ENCODE results near the gene GNA14. TPM values are rescaled to one million over a fixed set of nuclear protein-coding genes. Genes with fewer than 3 reads are reported as not detected.
"Not testable (repeated sequence)": the region's sequence is repeated elsewhere in the genome, so short reads cannot be mapped to it uniquely, and the experiment has no call there.

GNA14 gene
- polyA plus RNA-seq, 1 donor from 2014 or later: not detected

DNA sequence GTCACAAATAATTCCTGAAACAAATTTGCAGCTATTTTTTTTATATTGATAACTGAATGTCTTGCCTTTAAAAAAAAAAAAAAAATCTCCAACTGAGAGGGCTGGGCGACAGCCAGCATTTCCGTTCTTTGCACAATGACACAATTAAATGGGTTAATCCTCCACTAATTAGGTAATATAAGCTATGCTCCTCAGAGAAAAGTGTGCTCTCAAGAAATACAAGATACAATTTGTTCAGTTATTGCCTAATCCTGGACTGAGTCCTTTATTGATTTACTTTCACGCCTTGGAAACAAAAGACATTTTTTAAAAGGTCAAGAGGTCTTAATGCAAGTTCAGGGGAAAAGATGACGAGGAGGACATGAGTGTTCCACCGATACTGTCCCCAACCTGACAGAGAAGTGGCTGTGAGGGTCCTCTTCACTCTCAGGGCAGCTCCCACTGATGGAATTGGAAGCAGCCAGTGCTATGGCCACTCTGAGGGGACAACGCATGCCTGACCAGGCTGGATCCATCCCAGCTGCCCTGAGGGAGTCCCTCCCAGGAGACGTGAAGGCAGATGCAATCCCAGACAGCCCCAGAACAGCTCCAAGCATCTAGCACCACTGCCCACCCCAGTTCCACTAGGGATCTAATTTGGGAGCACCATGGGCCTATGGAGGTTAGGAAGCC, 220.7 kb downstream of the GNA14 start:
- Mint-ChIP-seq H3K36me3 (no peaks in the 10 kb centered on the region), H3K27ac (no peak overlapping the region), H3K4me3 (no peak overlapping the region), H3K27me3 (no peaks in the 10 kb centered on the region), H3K9me3 (peaks cover 0 to 4% (median 2%) of the 10 kb centered on the region in 3 donors), H3K4me1 (no peaks in the 10 kb centered on the region)

DNA sequence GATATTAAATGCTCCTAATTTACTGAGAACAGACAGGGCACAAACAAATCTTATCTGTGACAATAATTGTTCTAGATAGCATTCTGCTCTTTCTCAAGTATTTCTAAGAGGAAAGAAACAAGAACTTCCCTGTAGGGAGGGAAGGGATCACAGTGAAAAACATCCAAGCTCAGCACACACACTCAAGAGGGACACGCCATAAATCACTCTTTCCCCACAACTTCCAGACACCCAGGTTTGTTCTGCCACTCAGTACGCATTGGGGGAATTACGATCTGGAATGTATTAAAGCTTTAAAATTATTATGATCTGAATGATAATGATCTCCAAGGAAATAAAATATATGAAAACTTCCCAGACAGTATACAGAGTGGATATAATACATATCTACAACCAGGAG, 221.4 kb downstream of the GNA14 start:
- no peak overlapping the region for H3K4me3 Mint-ChIP-seq
- no peak overlapping the region for H3K27ac Mint-ChIP-seq
- no peaks in the 10 kb centered on the region for H3K27me3 Mint-ChIP-seq
- no peaks in the 10 kb centered on the region for H3K36me3 Mint-ChIP-seq
- no peaks in the 10 kb centered on the region for H3K4me1 Mint-ChIP-seq
- H3K9me3 Mint-ChIP-seq: peaks cover 0 to 4% (median 2%) of the 10 kb centered on the region in 3 donors

GRCh38 chr9:77424993-77425392, 223.1 kb downstream of the GNA14 start:
- peaks cover 0 to 4% (median 2%) of the 10 kb centered on the region in 3 donors for H3K9me3 Mint-ChIP-seq
- H3K4me1 Mint-ChIP-seq: no peaks in the 10 kb centered on the region
- H3K4me3 Mint-ChIP-seq: no peak overlapping the region
- H3K27ac Mint-ChIP-seq: no peak overlapping the region
- no peaks in the 10 kb centered on the region for H3K27me3 Mint-ChIP-seq
- no peaks in the 10 kb centered on the region for H3K36me3 Mint-ChIP-seq

- H3K27ac Mint-ChIP-seq: no peak overlapping the region
- no peaks in the 10 kb centered on the region for H3K27me3 Mint-ChIP-seq
- H3K36me3 Mint-ChIP-seq: no peaks in the 10 kb centered on the region
- no peaks in the 10 kb centered on the region for H3K4me1 Mint-ChIP-seq
- no peak overlapping the region for H3K4me3 Mint-ChIP-seq
- H3K9me3 Mint-ChIP-seq: peaks cover 0 to 4% (median 2%) of the 10 kb centered on the region in 3 donors
Observed at GRCh38 chr9:77423841-77424240, 224.3 kb downstream of the GNA14 start.

GRCh38 chr9:77422969-77423368, 225.2 kb downstream of the GNA14 start:
- H3K36me3 Mint-ChIP-seq: no peaks in the 10 kb centered on the region
- H3K27ac Mint-ChIP-seq: no peak overlapping the region
- no peaks in the 10 kb centered on the region for H3K4me1 Mint-ChIP-seq
- peaks cover 0 to 4% (median 2%) of the 10 kb centered on the region in 3 donors for H3K9me3 Mint-ChIP-seq
- H3K4me3 Mint-ChIP-seq: no peak overlapping the region
- H3K27me3 Mint-ChIP-seq: no peaks in the 10 kb centered on the region

DNA sequence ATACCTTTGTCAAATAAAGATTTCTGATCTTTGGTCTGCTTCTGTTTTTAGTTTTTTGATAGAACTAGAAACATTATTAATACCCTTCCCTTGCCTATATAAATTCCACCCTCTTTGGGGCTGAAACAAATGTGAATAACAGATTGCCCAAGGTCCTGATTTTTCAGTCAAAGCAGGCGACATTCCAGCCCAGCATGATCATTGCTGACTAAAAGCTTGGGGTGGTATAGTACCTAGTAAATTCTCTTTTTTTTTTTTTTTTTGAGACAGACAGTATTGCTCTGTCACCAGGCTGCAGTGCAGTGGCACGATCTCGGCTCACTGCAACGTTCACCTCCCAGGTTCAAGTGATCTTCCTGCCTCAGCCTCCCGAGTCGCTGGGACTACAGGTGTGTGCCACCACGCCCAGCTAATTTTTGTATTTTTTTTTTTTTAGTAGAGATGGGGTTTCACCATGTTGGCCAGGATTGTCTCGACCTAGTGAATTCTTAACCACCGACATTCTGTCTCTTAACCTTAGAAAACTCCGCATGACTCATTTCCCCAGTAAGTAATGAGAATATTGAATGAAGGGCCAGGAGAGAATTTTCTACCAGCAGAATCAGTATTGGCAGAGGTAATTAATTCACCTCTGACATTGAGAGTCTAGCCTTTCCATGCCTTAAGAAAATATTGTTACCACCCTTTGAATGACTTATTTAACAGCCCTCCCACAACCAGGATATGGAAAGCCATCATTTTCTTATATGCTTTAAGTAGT, 226.4 kb downstream of the GNA14 start:
- Mint-ChIP-seq H3K27ac (no peak overlapping the region), H3K9me3 (peaks cover 0 to 4% (median 2%) of the 10 kb centered on the region in 3 donors), H3K36me3 (no peaks in the 10 kb centered on the region), H3K27me3 (no peaks in the 10 kb centered on the region), H3K4me3 (no peak overlapping the region), H3K4me1 (no peaks in the 10 kb centered on the region)

DNA sequence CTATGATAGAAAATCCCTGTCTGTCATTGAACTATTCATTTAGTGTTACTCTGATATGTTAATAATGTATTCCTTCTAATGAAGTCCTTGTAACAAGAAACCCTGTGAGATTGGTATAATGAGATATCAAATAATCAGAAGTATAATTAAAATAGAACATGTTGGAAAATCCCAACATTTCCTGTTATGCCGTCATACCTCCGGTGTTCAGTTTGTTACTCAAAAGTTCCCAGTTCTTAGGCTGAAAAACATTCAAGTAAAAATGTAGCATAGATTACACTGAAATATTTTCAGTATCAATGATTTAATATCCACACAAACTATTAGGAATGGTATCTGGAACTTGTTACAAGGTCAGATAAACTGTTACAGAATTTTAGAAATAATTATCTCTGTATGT, 227.5 kb downstream of the GNA14 start:
- Mint-ChIP-seq H3K27me3 (no peaks in the 10 kb centered on the region), H3K36me3 (no peaks in the 10 kb centered on the region), H3K4me3 (no peak overlapping the region), H3K27ac (no peak overlapping the region), H3K9me3 (peaks cover 0 to 4% (median 2%) of the 10 kb centered on the region in 3 donors), H3K4me1 (no peaks in the 10 kb centered on the region)

- Mint-ChIP-seq H3K36me3 (no peaks in the 10 kb centered on the region), H3K4me3 (no peak overlapping the region), H3K4me1 (no peaks in the 10 kb centered on the region), H3K9me3 (peaks cover 0 to 3% (median 0%) of the 10 kb centered on the region in 3 donors), H3K27ac (no peak overlapping the region), H3K27me3 (no peaks in the 10 kb centered on the region)
Observed at GRCh38 chr9:77418226-77418625, 229.9 kb downstream of the GNA14 start.

- no peaks in the 10 kb centered on the region for H3K27me3 Mint-ChIP-seq
- no peaks in the 10 kb centered on the region for H3K4me1 Mint-ChIP-seq
- H3K9me3 Mint-ChIP-seq: peaks cover 0 to 3% (median 0%) of the 10 kb centered on the region in 3 donors
- H3K4me3 Mint-ChIP-seq: no peak overlapping the region
- no peaks in the 10 kb centered on the region for H3K36me3 Mint-ChIP-seq
- no peak overlapping the region for H3K27ac Mint-ChIP-seq
Observed at GRCh38 chr9:77417566-77417965, 230.6 kb downstream of the GNA14 start.

GRCh38 chr9:77408521-77408920, 239.6 kb downstream of the GNA14 start:
- H3K36me3 Mint-ChIP-seq: peaks cover 25% of the 10 kb centered on the region
- not testable (repeated sequence) for H3K27me3 Mint-ChIP-seq, H3K4me3 Mint-ChIP-seq, H3K9me3 Mint-ChIP-seq, H3K27ac Mint-ChIP-seq, H3K4me1 Mint-ChIP-seq

DNA sequence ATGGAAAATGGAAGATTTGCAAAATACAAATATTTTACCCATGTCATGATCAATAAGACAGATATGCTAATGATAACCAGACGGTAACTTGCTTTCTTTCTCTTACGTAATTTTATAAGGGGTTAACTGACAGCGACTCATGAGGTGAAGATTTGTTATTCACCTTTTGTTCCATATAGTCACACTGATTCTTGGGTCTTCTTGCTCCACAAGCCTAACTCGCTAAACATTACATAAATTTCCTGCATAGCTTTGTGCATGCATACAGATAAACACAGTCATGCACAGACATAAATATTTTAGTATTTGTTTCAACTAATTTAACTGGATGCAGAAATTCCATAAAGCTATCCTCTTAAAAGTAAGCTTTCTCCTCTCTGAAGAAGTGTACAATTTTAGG, 244.9 kb downstream of the GNA14 start:
- H3K4me1 Mint-ChIP-seq: no peaks in the 10 kb centered on the region
- no peak overlapping the region for H3K27ac Mint-ChIP-seq
- peaks cover 25% of the 10 kb centered on the region for H3K36me3 Mint-ChIP-seq
- H3K4me3 Mint-ChIP-seq: no peak overlapping the region
- no peaks in the 10 kb centered on the region for H3K27me3 Mint-ChIP-seq
- peaks cover 0 to 3% (median 0%) of the 10 kb centered on the region in 3 donors for H3K9me3 Mint-ChIP-seq

DNA sequence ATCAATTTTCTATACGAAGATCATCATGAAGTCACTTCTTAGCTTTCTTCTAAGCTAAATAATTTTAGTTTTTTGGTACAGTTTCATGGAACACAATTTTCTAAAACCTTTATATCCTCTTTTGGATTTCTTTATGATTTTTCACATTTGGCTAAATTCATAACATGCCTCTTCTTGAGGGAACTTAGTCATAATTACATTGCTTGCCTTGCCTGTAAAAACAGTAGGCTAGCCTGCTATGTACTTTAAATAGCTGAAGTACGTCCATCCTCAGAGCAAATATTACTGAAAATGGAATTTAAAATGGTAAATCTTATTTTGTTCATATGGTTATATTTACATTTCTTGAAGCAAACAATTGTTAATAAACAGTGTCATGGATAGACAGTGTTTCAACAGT, 245.8 kb downstream of the GNA14 start:
- H3K27ac Mint-ChIP-seq: no peak overlapping the region
- peaks cover 0 to 3% (median 0%) of the 10 kb centered on the region in 3 donors for H3K9me3 Mint-ChIP-seq
- H3K36me3 Mint-ChIP-seq: peaks cover 22% of the 10 kb centered on the region
- no peaks in the 10 kb centered on the region for H3K27me3 Mint-ChIP-seq
- H3K4me3 Mint-ChIP-seq: no peak overlapping the region
- no peaks in the 10 kb centered on the region for H3K4me1 Mint-ChIP-seq

DNA sequence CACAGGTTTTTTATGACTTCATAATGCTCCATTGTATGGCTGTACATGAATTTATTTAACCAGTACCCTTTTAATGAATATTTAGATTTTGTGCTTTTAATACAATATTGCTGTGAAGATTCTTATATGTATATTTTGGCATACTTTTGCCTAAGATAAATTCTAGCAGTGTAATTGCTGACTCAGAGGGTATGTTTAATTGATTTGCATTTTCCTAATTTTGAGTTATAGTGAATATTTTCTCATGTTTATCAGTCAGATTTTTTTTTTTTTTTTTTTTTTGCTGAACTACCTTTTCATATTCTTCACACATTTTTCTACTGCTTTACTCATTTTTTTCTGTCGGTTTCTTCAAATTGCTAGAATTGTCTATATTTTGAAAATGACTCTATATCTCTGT, 248.2 kb downstream of the GNA14 start:
- Mint-ChIP-seq H3K36me3 (peaks cover 3% of the 10 kb centered on the region), H3K4me1 (no peaks in the 10 kb centered on the region), H3K27me3 (no peaks in the 10 kb centered on the region), H3K4me3 (no peak overlapping the region), H3K9me3 (no peaks in the 10 kb centered on the region), H3K27ac (no peak overlapping the region)

GRCh38 chr9:77398581-77398980, 249.5 kb downstream of the GNA14 start:
- H3K27ac Mint-ChIP-seq, H3K4me1 Mint-ChIP-seq, H3K4me3 Mint-ChIP-seq, H3K27me3 Mint-ChIP-seq, H3K9me3 Mint-ChIP-seq, H3K36me3 Mint-ChIP-seq: not testable (repeated sequence)

DNA sequence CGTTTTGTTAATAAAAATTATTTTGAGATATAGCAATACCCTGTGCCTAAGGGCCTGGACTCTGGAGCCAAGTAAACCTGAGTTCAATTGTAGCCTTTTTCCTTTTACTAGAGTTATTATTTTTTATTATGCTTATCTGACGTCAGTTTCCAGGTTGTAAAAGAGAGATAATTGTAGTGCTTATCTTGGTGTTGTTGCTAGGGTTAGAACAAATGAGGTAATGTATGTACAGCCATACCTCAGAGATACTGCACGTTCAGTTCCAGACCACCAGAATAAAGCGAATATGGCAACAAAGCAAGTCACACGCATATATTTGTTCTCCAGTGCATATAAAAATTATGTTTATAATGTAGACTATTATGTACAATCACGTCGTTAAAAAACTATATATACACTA, 255.8 kb downstream of the GNA14 start:
- H3K27ac Mint-ChIP-seq: no peak overlapping the region
- H3K4me1 Mint-ChIP-seq: no peaks in the 10 kb centered on the region
- H3K27me3 Mint-ChIP-seq: no peaks in the 10 kb centered on the region
- no peaks in the 10 kb centered on the region for H3K36me3 Mint-ChIP-seq
- no peaks in the 10 kb centered on the region for H3K9me3 Mint-ChIP-seq
- no peak overlapping the region for H3K4me3 Mint-ChIP-seq

GRCh38 chr9:77391834-77392233, 256.3 kb downstream of the GNA14 start:
- no peak overlapping the region for H3K27ac Mint-ChIP-seq
- no peaks in the 10 kb centered on the region for H3K9me3 Mint-ChIP-seq
- no peaks in the 10 kb centered on the region for H3K27me3 Mint-ChIP-seq
- H3K4me3 Mint-ChIP-seq: no peak overlapping the region
- H3K4me1 Mint-ChIP-seq: no peaks in the 10 kb centered on the region
- no peaks in the 10 kb centered on the region for H3K36me3 Mint-ChIP-seq
